Anterior cingulate cortex (tissue), 58 donors: ENCODE results near the gene RPL37A.
A peak's percentile ranks its signal among the peaks of the same experiment; 100 is the strongest.

ENCODE experiments used
- DNase-seq, 58 donors: peaks; one replicate each; lab custom pipeline; 2025; lab: John Stamatoyannopoulos, UW

The RPL37A gene

DNA sequence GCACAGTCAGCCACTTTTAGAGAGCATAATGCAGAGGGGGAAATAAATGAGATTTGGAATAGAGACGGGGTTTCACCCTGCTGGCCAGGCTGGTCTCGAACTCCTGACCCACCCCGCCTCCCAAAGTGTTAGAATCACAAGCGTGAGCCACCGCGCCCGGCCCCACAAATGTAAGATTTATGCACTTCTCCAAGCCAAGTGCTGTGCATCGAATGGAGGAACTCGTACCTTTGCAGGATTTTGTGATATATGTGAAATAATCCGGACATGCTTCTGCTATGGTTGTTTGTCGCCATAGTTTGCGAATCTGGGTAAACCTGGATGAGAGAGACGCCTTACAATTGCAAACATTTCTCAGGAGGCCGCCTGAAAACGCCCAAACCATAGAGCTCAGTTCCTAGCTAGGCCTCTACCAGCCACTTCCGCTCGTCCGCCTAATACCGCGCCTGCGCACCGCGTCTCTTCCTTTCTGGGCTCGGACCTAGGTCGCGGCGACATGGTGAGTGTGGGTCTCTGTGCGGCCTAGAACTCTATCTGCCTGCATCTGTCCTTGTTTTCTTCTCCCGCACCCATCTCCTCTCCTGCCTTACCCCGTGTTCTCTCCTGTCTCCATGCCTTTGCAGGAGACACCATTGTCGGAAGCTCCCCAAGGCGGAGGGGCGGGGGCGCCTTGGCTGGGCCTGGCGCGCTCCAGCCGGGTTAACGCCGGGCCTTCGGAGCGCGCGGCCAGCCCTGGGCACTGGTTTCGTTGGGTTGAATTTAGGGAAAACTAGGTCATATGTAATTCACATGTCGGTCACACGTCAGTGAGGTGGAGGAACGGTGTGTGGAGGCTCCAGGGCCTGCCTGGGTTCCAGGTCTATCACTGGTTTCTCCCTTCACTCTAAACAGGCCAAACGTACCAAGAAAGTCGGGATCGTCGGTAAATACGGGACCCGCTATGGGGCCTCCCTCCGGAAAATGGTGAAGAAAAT is at the start of gene RPL37A:
TSS of gene RPL37A (plus strand) at position 466 of the 974 bp plus-strand sequence. CDS start at position 497, 31 bp downstream.
- peak; percentile 53 to 95 (median 88) for DNase-seq

DNA sequence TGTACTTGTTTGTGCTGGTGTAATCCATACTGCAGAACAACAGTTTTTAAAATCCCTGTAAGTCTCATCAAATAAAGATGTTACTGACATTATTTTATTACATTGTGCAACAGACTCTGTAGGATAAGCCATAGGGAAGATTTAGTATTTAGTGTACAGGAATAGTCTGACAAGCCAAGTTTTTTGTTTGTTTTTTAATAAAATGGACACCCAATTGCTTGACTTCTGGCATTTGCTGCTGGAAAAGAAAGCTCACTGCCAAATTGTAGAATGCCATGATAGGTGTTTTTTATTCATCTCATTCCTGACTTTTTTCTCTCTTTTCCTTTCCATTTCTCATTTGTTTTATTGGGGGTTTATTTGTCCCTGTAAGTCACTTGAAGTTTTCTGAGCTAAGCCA is 48.3 kb upstream of the RPL37A start:
- DNase-seq = no peak

- no peak for DNase-seq
These were observed 47.9 kb upstream of the RPL37A start for GRCh38 chr2:216450784-216451183.

GRCh38 chr2:216453955-216454614 is 44.6 kb upstream of the RPL37A start:
- no peak for DNase-seq

DNA sequence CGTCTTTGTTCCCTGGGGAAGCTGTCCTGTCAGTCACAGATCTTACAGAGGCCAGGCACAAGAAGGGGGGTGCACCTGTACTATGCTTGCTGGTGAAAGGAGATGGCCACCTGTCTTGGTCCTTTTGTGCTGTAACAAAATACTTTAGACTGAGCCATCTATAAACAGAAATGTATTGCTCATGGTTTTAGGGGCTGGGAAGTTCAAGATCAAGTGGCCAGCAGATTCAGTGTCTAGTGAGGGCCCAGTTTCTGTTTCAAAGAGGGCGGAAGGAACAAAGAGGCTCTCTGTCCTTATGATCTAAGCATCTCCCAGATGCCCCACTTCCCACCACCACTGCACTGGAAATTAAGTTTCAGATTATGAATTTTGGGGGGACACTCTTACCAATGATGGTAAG is 35.5 kb upstream of the RPL37A start:
- DNase-seq = no peak

- no peak for DNase-seq
These were observed 34.4 kb upstream of the RPL37A start for GRCh38 chr2:216464104-216464720.

DNA sequence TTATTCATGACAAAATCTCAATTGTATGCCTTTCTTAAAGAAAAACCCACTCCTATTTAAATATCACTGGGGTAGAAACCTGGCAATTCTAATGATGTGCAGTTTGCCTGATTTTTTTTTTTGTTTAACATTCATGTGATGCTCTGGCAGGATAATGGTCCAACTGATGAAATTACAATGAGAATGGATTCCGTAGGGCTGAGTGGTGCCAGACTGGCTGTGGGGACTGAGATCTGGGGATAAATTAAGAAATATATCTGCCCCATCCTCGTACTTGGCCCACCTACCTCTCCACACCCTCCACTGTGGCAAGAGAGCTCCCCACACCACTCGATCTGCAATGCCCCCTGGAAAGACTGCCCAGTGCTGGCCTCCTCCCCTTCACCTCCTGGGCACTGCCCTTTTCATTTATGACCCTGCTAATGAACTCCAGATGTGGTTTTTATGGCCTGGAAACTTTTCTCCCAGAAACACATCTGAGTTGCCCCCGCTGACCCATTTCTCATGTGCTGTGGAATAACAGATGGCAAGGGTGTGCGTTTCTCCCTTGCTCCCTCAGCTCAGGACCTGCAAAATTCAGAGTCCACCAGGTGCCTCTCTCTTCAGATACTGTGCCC is 33.0 kb upstream of the RPL37A start:
- DNase-seq = no peak

DNA sequence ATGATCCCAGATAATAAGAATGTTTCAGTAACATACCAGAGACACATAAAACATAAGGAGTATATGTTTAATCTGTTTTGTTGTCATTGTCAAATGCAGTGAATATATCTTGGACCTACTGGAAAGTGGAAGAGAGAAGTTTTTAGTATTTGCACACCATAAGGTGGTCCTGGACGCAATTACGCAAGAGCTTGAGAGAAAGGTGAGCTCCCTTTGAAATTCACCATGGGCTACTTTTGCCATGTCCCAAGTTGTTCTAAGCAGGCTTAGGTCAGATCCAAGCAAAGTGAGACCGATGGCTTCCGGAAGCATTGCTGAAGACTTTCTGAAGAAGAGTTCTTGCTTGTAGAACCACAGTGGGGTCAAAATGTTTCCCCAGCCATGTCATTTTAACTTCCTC is 30.8 kb upstream of the RPL37A start:
- no peak for DNase-seq

GRCh38 chr2:216469661-216470060 is 29.0 kb upstream of the RPL37A start:
- DNase-seq = no peak

GRCh38 chr2:216473187-216473586 is 25.5 kb upstream of the RPL37A start:
- no peak for DNase-seq

GRCh38 chr2:216474925-216475670 is 23.5 kb upstream of the RPL37A start:
- DNase-seq = no peak

DNA sequence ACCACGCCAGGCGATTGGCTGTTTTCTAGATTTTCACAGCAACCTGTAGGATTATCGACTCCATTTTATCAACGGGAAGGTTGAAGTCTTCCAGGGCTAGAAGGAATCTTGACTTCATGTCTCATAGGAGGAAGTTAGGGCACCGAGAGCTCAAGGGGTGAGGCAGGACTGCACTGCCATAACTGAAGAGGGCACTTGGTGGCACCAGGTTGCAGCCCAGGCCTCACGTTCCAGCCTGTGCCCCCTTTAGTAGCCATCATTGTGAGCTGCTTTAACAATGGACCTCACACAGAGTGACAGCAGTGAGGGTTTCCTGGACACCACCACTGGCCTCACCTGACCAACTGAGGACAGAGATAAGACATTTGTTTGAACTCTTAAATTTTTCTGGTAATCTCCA is 22.9 kb upstream of the RPL37A start:
- DNase-seq = no peak

DNA sequence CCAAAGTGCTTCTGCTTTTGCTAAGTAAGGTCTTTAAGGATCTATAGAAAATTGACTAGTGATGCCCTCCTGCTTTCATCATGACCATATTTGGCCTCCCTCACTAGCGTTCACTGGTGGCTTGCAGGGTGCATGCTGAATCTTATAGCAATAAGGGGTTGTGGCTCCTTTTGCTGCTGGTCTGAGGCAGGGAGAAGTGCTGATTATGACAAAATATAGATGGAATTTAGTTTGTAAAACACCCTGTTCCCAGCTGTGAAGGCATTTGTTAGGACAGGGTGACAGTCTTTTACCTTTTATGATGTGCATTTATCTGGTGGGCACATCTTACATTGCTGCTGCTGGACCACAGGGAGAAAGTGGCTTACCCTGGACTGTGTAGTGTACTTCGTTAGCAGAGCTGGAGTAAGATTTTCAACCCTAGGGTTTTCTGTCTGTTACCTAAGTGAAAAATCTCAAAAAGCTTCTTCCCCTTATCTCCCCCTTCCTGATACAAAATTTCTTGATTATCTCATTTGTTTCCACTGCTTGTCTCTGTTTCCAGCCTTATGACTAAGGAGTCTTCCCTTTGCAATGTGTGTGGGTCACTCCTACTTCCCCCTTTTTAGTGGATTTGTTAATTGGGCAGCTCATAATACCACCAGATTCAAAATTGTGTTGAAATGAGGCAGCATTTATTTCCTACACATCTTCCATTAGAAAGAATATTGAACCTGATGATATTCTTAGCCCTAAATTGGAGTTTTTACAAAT is 21.2 kb upstream of the RPL37A start:
- no peak for DNase-seq

GRCh38 chr2:216478151-216478550 is 20.5 kb upstream of the RPL37A start:
- DNase-seq = peak in 8 of 58 donors; percentile 13 to 50 (median 30)

DNA sequence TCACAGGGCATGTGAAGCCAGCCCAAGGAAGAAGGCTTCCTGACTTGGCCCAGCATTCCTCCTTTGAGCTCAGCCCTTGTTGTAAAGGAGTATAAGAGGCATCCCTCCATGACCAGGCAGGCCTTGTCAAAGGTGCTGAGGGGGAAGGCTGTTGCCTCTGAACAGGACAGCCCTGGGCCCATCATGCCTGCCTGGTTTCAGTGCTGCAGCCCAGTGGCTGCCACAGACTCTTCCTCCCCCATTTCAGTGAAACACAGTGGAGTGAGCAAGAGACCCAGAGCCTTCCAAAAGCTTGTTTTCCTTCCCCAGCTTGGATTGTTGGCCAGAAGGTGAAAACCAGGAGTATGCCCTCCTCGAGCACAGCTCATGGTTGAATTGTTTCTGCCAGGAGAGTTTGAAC is 19.9 kb upstream of the RPL37A start:
- DNase-seq = no peak

DNA sequence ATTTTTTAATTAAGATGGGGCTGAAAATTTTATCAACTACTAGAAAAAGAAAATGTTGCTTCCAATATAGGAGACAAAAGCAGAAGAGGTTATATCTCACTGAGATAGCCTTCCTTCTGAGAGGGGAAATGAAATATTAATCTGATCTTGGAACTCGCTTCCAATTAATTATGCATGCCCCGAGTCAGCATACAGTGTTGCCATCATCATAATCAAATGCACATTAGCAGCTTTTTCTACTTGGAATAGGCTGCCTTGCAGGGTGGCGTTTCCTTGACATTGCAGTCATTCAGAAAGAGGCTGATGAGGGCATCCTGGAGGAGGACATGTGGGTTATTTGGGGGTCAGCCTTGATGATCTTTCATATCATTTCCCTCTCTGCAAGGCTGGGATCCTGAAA is 18.4 kb upstream of the RPL37A start:
- DNase-seq = no peak

DNA sequence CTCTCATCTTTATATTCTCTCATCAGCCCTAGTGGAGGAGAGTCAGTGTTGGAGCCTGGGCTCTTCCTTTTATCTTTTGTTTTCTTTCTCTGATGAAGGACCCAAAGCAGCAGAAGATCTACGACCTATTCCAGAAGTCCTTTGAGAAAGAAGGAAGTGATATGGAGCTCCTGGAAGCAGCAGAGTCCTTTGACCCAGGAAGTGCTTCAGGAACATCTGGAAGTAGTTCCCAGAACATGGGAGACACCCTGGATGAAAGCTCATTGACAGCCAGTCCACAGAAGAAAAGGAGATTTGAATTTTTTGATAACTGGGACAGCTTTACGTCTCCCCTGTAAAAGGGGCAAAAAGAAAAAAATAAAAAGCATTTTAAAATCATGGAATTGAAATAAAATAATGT is 16.0 kb upstream of the RPL37A start:
- DNase-seq = no peak

- DNase-seq = no peak
These were observed 13.4 kb upstream of the RPL37A start for GRCh38 chr2:216485237-216485636.

- no peak for DNase-seq
These were observed 12.9 kb upstream of the RPL37A start for GRCh38 chr2:216485745-216486144.
